H9 (cell line): ENCODE data around the gene CDK6. TPM values are rescaled to one million over a fixed set of nuclear protein-coding genes. Genes with fewer than 3 reads are reported as not detected.

ENCODE experiments used
- DNase-seq: peaks from one replicate; pipeline ENCODE4 v3.0.0-alpha.2; 2017
- H2AFZ ChIP-seq: one replicate; pipeline ENCODE4 v1.6.1; 2013; ENCODE audit warnings: mild to moderate bottlenecking, low read length, control low read depth, moderate library complexity
- H2AK5ac ChIP-seq: 2 replicates; pipeline ENCODE4 v1.6.1; 2013; ENCODE audit warnings: low read length, control low read depth, mixed read lengths; ENCODE audit not compliant: insufficient read length
- H2BK120ac ChIP-seq: one replicate; pipeline ENCODE4 v1.6.1; 2013; ENCODE audit warnings: low read depth, mild to moderate bottlenecking, low read length, control low read depth, inconsistent platforms; ENCODE audit not compliant: poor library complexity, severe bottlenecking
- H2BK12ac ChIP-seq: 2 replicates; pipeline ENCODE4 v1.6.1; 2013; ENCODE audit warnings: low read length, control low read depth, mixed read lengths, low read depth; ENCODE audit not compliant: insufficient read length
- H2BK15ac ChIP-seq: 2 replicates; pipeline ENCODE4 v1.6.1; 2013; ENCODE audit warnings: low read depth, low read length, control low read depth
- H2BK20ac ChIP-seq: one replicate; pipeline ENCODE4 v1.6.1; 2013; ENCODE audit warnings: low read depth, mild to moderate bottlenecking, low read length, control low read depth, inconsistent platforms; ENCODE audit not compliant: poor library complexity, severe bottlenecking
- H2BK5ac ChIP-seq: 2 replicates; pipeline ENCODE4 v1.6.1; 2013; ENCODE audit warnings: low read length, control low read depth, mixed read lengths; ENCODE audit not compliant: insufficient read length
- H3K14ac ChIP-seq: 2 replicates; pipeline ENCODE4 v1.6.1; 2013; ENCODE audit warnings: low read length, control low read depth; ENCODE audit not compliant: insufficient read depth
- H3K18ac ChIP-seq: 2 replicates; pipeline ENCODE4 v1.6.1; 2013; ENCODE audit warnings: low read depth, mild to moderate bottlenecking, mixed read lengths, low read length, control low read depth; ENCODE audit not compliant: insufficient read length
- H3K23ac ChIP-seq: 2 replicates; pipeline ENCODE4 v1.6.1; 2013; ENCODE audit warnings: low read length, control low read depth, mixed read lengths, low read depth; ENCODE audit not compliant: insufficient read length
- H3K23me2 ChIP-seq: 2 replicates; pipeline ENCODE4 v1.6.1; 2013; ENCODE audit warnings: low read depth, mild to moderate bottlenecking, mixed read lengths, low read length, control low read depth; ENCODE audit not compliant: insufficient read length, poor library complexity, severe bottlenecking
- H3K27ac ChIP-seq: 2 replicates; pipeline ENCODE4 v1.5.1; 2013; ENCODE audit warnings: low read length, control low read depth, mixed read lengths, low read depth; ENCODE audit not compliant: insufficient read length
- H3K27me3 ChIP-seq: 2 replicates; pipeline ENCODE4 v1.6.1; 2013; ENCODE audit warnings: low read length, control low read depth, inconsistent platforms; ENCODE audit not compliant: insufficient read depth
- H3K4ac ChIP-seq: 2 replicates; pipeline ENCODE4 v1.6.1; 2013; ENCODE audit warnings: low read depth, mild to moderate bottlenecking, control low read depth, inconsistent platforms, low read length, moderate library complexity
- H3K4me1 ChIP-seq: 2 replicates; pipeline ENCODE4 v1.6.1; 2013; ENCODE audit warnings: low read length, control low read depth, inconsistent platforms; ENCODE audit not compliant: insufficient read depth
- H3K4me2 ChIP-seq: 2 replicates; pipeline ENCODE4 v1.6.1; 2013; ENCODE audit warnings: low read length, control low read depth, mixed read lengths; ENCODE audit not compliant: insufficient read length, insufficient read depth
- H3K56ac ChIP-seq: 2 replicates; pipeline ENCODE4 v1.6.1; 2013; ENCODE audit warnings: low read depth, mild to moderate bottlenecking, mixed read lengths, low read length, control low read depth; ENCODE audit not compliant: insufficient read length
- H3K79me1 ChIP-seq: 2 replicates; pipeline ENCODE4 v1.6.1; 2013; ENCODE audit warnings: low read depth, mild to moderate bottlenecking, moderate library complexity, low read length, control low read depth, inconsistent platforms; ENCODE audit not compliant: insufficient read depth, poor library complexity, severe bottlenecking
- H3K79me2 ChIP-seq: 2 replicates; pipeline ENCODE4 v1.6.1; 2013; ENCODE audit warnings: low read length, control low read depth, inconsistent platforms; ENCODE audit not compliant: insufficient read depth
- H3K9ac ChIP-seq: 2 replicates; pipeline ENCODE4 v1.6.1; 2013; ENCODE audit warnings: low read length, control low read depth, mixed read lengths; ENCODE audit not compliant: insufficient read length; ENCODE audit errors: extremely low read depth
- H3K9me3 ChIP-seq: one replicate; pipeline ENCODE4 v1.6.1; 2013; ENCODE audit warnings: low read depth, low read length, inconsistent platforms; ENCODE audit not compliant: control insufficient read depth
- H3T11ph ChIP-seq: one replicate; pipeline ENCODE4 v1.6.1; 2013; ENCODE audit warnings: mild to moderate bottlenecking, low read length, control low read depth, inconsistent platforms
- H4K20me1 ChIP-seq: one replicate; pipeline ENCODE4 v1.6.1; 2013; ENCODE audit not compliant: control insufficient read depth, insufficient read length, insufficient read depth
- H4K5ac ChIP-seq: 2 replicates; pipeline ENCODE4 v1.6.1; 2013; ENCODE audit warnings: low read depth, mild to moderate bottlenecking, mixed read lengths, low read length, control low read depth; ENCODE audit not compliant: insufficient read length
- H4K8ac ChIP-seq: replicated peaks from 2 replicates; pipeline ENCODE4 v1.6.1; 2013; ENCODE audit warnings: low read length, control low read depth, mixed read lengths, low read depth; ENCODE audit not compliant: insufficient read length
- H4K91ac ChIP-seq: 2 replicates; pipeline ENCODE4 v1.6.1; 2013; ENCODE audit warnings: low read depth, mild to moderate bottlenecking, moderate library complexity, mixed read lengths, low read length, control low read depth; ENCODE audit not compliant: insufficient read length
- H3K27ac Mint-ChIP-seq, 3 experiments: 2 replicates in 2 of 3; 3 replicates in 1 of 3; pipeline ENCODE4 v1.8.0; 2020 to 2021; ENCODE audit warnings: mixed read lengths in 3 of 3, mild to moderate bottlenecking in 1 of 3, moderate library complexity in 1 of 3
- H3K27me3 Mint-ChIP-seq: 2 replicates; pipeline ENCODE4 v1.8.0; 2021; ENCODE audit warnings: low read depth, mild to moderate bottlenecking, moderate library complexity, mixed read lengths
- H3K36me3 Mint-ChIP-seq, 3 experiments: 2 replicates in 2 of 3; 3 replicates in 1 of 3; pipeline ENCODE4 v1.8.0; 2020 to 2021; ENCODE audit warnings: low read depth in 3 of 3, mixed read lengths in 3 of 3; ENCODE audit not compliant: insufficient read depth in 1 of 3
- H3K4me1 Mint-ChIP-seq, 2 experiments: 2 replicates each; pipeline ENCODE4 v1.8.0; 2020; ENCODE audit warnings: mixed read lengths in 2 of 2
- H3K4me3 Mint-ChIP-seq, 2 experiments: 2 replicates in 1 of 2; 3 replicates in 1 of 2; pipeline ENCODE4 v1.8.0; 2020 to 2021; ENCODE audit warnings: mild to moderate bottlenecking in 2 of 2, mixed read lengths in 2 of 2, moderate library complexity in 1 of 2
- H3K9me3 Mint-ChIP-seq, 2 experiments: 2 replicates in 1 of 2; 3 replicates in 1 of 2; pipeline ENCODE4 v1.8.0; 2020; ENCODE audit warnings: mild to moderate bottlenecking in 2 of 2, mixed read lengths in 2 of 2, moderate library complexity in 1 of 2
- WGBS: extraction: QIAGEN DNeasy Blood & Tissue Kit; methylation state at CpG from one replicate; pipeline ENCODE4 v1.1.7; 2013; ENCODE audit warnings: missing lambda C conversion rate, low lambda C conversion rate, mixed read lengths; ENCODE audit not compliant: insufficient read length; ENCODE audit errors: extremely low coverage; 5-methylcytosine and 5-hydroxymethylcytosine counted together
- total RNA-seq: library from RNA; stranded (reverse); gene quantifications from 2 replicates; pipeline ENCODE4 v1.2.1, GENCODE V29; 2021
- TF ChIP-seq, protein P1 (sequence below): fragments of 200-600 bp; sonication (generic); conservative IDR thresholded peaks from 3 replicates; pipeline ENCODE4 v1.8.0; 2021; ENCODE audit warnings: antibody characterized with exemption, mild to moderate bottlenecking

The CDK6 gene
- total RNA-seq, 1 experiment from 2014 or later = 30.0 TPM

DNA sequence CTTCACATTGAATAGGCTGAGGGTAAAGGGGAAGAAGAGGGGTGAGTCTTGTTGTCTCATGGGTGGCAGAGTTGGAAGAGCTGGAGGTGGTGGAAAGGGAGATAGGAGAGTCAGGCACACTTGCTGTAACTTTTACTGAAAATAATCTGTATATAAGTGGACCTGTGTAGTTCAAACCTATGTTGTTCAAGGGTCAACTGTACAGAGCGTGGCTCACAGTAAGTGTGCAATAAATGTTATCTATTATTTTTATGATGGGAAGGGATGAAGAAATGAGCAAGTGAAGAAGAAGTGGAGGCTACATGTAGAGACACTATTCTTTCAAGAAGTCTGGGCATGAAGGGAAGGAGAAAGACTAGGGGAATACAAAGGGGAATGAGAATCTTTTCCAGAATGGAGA, 174.7 kb downstream of the CDK6 start:
- no peak overlapping the region for H3K56ac ChIP-seq
- H3K23me2 ChIP-seq = no peaks in the 10 kb centered on the region
- no peak overlapping the region for H4K5ac ChIP-seq
- Mint-ChIP-seq H3K9me3 (no peaks in the 10 kb centered on the region), H3K27ac (no peak overlapping the region), H3K36me3 (no peaks in the 10 kb centered on the region), H3K4me1 (no peaks in the 10 kb centered on the region), H3K27me3 (no peaks in the 10 kb centered on the region), H3K4me3 (no peak overlapping the region)
- no peak overlapping the region for H2BK20ac ChIP-seq
- TF ChIP-seq, protein P1, sequence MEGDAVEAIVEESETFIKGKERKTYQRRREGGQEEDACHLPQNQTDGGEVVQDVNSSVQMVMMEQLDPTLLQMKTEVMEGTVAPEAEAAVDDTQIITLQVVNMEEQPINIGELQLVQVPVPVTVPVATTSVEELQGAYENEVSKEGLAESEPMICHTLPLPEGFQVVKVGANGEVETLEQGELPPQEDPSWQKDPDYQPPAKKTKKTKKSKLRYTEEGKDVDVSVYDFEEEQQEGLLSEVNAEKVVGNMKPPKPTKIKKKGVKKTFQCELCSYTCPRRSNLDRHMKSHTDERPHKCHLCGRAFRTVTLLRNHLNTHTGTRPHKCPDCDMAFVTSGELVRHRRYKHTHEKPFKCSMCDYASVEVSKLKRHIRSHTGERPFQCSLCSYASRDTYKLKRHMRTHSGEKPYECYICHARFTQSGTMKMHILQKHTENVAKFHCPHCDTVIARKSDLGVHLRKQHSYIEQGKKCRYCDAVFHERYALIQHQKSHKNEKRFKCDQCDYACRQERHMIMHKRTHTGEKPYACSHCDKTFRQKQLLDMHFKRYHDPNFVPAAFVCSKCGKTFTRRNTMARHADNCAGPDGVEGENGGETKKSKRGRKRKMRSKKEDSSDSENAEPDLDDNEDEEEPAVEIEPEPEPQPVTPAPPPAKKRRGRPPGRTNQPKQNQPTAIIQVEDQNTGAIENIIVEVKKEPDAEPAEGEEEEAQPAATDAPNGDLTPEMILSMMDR = no peak
- H2AFZ ChIP-seq = no peak overlapping the region
- no peaks in the 10 kb centered on the region for H4K20me1 ChIP-seq
- H3K18ac ChIP-seq = no peak overlapping the region
- no peak overlapping the region for H4K8ac ChIP-seq
- H3K4me1 ChIP-seq = no peaks in the 10 kb centered on the region
- no peak overlapping the region for H3K14ac ChIP-seq
- no peak overlapping the region for H2BK5ac ChIP-seq
- H3K4ac ChIP-seq = no peak overlapping the region
- H3K27ac ChIP-seq = no peak overlapping the region
- H3K23ac ChIP-seq = no peak overlapping the region
- no peak overlapping the region for H3T11ph ChIP-seq
- no peak overlapping the region for H2BK120ac ChIP-seq
- no peak for DNase-seq
- H3K27me3 ChIP-seq = no peaks in the 10 kb centered on the region
- no peak overlapping the region for H3K9ac ChIP-seq
- no peak overlapping the region for H2BK12ac ChIP-seq
- H3K79me2 ChIP-seq = no peaks in the 10 kb centered on the region
- no peak overlapping the region for H3K4me2 ChIP-seq
- no peak overlapping the region for H4K91ac ChIP-seq
- H2BK15ac ChIP-seq = no peak overlapping the region
- H2AK5ac ChIP-seq = no peak overlapping the region
- H3K9me3 ChIP-seq = no peaks in the 10 kb centered on the region
- no CpG with 5 or more reads among the region's 1 CpG for WGBS
- no peaks in the 10 kb centered on the region for H3K79me1 ChIP-seq
